ENCODE measurements around the gene CEACAM21. TPM values are rescaled to one million over a fixed set of nuclear protein-coding genes. Genes with fewer than 3 reads are reported as not detected.

CEACAM21 gene
- polyA plus RNA-seq, 2 of the 4 experiments (the other 2 are of a cell fraction): not detected

DNA sequence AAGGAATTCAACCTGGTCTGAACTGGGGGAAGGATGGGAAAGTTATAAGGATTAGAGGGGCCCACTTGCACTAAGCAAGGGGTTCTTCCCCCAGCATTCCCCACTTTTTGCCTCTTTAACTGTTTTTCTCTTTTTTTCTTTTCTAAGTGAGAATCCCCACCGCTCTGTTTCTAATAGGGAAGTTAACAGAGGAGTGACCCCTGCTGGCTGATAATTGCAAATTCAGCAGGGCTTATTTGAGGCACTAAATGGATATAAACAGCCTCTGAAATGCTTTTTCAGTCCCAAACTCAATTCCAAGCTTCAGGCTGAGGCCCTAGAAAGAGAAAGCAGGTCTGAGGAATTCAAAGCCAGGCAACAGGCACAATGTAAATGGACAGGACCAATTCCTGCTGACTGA is 38.2 kb upstream of the CEACAM21 start:
- FAIRE-seq: peak; percentile 86
- 13% methylated on average over 1 of the region's 1 CpG for WGBS (ENCODE audit: missing lambda C conversion rate)
- no peak overlapping the region for H3K27ac ChIP-seq

GRCh38 chr19:41540041-41540695 is 35.8 kb upstream of the CEACAM21 start:
- DNase-seq (ENCODE audit: low read depth in 1 of 2, low spot score in 1 of 2) (no peak), ATAC-seq (peak in 1 of 2 experiments; percentile 15; a peak in 1 of 6 replicates)

More for the DNA sequence above, 38.2 kb upstream of the CEACAM21 start:
- Histone ChIP-seq H3K4me1 (no peaks in the 10 kb centered on the region), H3K4me2 (no peak overlapping the region), H3K4me3 (no peak overlapping the region), H3K9me3 (peaks cover 6% of the 10 kb centered on the region; the same call in 1 of the 3 replicates)
- ATAC-seq (peak in 1 of 2 experiments; percentile 67; a peak in 3 of 6 replicates), DNase-seq (ENCODE audit: low read depth in 1 of 2, low spot score in 1 of 2) (peak in 1 of 2 experiments; percentile 52)
- ChIA-PET POLR2A (no interaction called here), CTCF (interaction anchor here (0.6 to 15.7 kb wide), 9 partner anchors 8 to 89 kb away, joined by 3 to 169 read pairs (median 17); no protein-coding TSS in a partner anchor)
- TF ChIP-seq HEYL (CRISPR knock-in tag; IDR thresholded peaks at IDR 0.05) (no peak), CBX2 (IDR thresholded peaks at IDR 0.05; ENCODE audit: borderline replicate concordance, low read depth) (no peak), POLR2AphosphoS2 (conservative IDR thresholded peaks at IDR 0.05; ENCODE audit: low read length) (no peak), HOXB13 (CRISPR knock-in tag; IDR thresholded peaks at IDR 0.05; ENCODE audit: low read depth) (no peak), SMC3 (IDR thresholded peaks at IDR 0.05) (peak; percentile 48; the same call in 2 of the 3 replicates), RARB (CRISPR knock-in tag; IDR thresholded peaks at IDR 0.05) (no peak), RAD21 (conservative IDR thresholded peaks at IDR 0.05 in 1 of 2, IDR thresholded peaks at IDR 0.05 in 1 of 2) (peak; percentile 47 to 81; a peak in 4 of 5 replicates)
- TF ChIP-seq, protein P1, sequence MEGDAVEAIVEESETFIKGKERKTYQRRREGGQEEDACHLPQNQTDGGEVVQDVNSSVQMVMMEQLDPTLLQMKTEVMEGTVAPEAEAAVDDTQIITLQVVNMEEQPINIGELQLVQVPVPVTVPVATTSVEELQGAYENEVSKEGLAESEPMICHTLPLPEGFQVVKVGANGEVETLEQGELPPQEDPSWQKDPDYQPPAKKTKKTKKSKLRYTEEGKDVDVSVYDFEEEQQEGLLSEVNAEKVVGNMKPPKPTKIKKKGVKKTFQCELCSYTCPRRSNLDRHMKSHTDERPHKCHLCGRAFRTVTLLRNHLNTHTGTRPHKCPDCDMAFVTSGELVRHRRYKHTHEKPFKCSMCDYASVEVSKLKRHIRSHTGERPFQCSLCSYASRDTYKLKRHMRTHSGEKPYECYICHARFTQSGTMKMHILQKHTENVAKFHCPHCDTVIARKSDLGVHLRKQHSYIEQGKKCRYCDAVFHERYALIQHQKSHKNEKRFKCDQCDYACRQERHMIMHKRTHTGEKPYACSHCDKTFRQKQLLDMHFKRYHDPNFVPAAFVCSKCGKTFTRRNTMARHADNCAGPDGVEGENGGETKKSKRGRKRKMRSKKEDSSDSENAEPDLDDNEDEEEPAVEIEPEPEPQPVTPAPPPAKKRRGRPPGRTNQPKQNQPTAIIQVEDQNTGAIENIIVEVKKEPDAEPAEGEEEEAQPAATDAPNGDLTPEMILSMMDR (IDR thresholded peaks at IDR 0.05): peak; percentile 58
- TF ChIP-seq, protein P2, sequence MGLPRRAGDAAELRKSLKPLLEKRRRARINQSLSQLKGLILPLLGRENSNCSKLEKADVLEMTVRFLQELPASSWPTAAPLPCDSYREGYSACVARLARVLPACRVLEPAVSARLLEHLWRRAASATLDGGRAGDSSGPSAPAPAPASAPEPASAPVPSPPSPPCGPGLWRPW (IDR thresholded peaks at IDR 0.05): no peak
- TF ChIP-seq, protein P3, sequence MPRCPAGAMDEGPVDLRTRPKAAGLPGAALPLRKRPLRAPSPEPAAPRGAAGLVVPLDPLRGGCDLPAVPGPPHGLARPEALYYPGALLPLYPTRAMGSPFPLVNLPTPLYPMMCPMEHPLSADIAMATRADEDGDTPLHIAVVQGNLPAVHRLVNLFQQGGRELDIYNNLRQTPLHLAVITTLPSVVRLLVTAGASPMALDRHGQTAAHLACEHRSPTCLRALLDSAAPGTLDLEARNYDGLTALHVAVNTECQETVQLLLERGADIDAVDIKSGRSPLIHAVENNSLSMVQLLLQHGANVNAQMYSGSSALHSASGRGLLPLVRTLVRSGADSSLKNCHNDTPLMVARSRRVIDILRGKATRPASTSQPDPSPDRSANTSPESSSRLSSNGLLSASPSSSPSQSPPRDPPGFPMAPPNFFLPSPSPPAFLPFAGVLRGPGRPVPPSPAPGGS (IDR thresholded peaks at IDR 0.05): no peak

More at GRCh38 chr19:41540041-41540695, 35.8 kb upstream of the CEACAM21 start:
- H3K4me3 ChIP-seq: no peak overlapping the region
- peaks cover 6% of the 10 kb centered on the region; the same call in 1 of the 3 replicates for H3K9me3 ChIP-seq
- CTCF ChIA-PET: interaction anchor here (0.6 to 15.7 kb wide), 10 partner anchors 9 to 296 kb away, joined by 3 to 169 read pairs (median 12); no protein-coding TSS in a partner anchor
- POLR2A ChIA-PET: no interaction called here
- H3K4me1 ChIP-seq: no peaks in the 10 kb centered on the region
- no peak overlapping the region for H3K4me2 ChIP-seq
- FAIRE-seq: no peak
- no peak overlapping the region for H3K27ac ChIP-seq
- WGBS (ENCODE audit: missing lambda C conversion rate): 22% methylated on average over 11 of the region's 11 CpGs
- TF ChIP-seq JUNB (IDR thresholded peaks at IDR 0.05) (no peak), MYC (IDR thresholded peaks at IDR 0.05; ENCODE audit: borderline replicate concordance, low read length) (no peak), ZFP36 (IDR thresholded peaks at IDR 0.05; ENCODE audit: borderline replicate concordance, partially characterized antibody) (no peak), CBX8 (IDR thresholded peaks at IDR 0.05) (no peak), EP300 (IDR thresholded peaks at IDR 0.05) (no peak), HEYL (CRISPR knock-in tag; IDR thresholded peaks at IDR 0.05) (no peak), EHMT2 (IDR thresholded peaks at IDR 0.05; ENCODE audit: low read depth) (no peak), KDM1A (IDR thresholded peaks at IDR 0.05; ENCODE audit: low read depth) (no peak), PBX3 (IDR thresholded peaks at IDR 0.05) (no peak), POLR2AphosphoS2 (conservative IDR thresholded peaks at IDR 0.05; ENCODE audit: low read length) (no peak)
- TF ChIP-seq, protein P4, sequence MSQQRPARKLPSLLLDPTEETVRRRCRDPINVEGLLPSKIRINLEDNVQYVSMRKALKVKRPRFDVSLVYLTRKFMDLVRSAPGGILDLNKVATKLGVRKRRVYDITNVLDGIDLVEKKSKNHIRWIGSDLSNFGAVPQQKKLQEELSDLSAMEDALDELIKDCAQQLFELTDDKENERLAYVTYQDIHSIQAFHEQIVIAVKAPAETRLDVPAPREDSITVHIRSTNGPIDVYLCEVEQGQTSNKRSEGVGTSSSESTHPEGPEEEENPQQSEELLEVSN (IDR thresholded peaks at IDR 0.05; ENCODE audit: borderline replicate concordance, low read depth): no peak
- TF ChIP-seq, protein P5, sequence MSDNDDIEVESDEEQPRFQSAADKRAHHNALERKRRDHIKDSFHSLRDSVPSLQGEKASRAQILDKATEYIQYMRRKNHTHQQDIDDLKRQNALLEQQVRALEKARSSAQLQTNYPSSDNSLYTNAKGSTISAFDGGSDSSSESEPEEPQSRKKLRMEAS (IDR thresholded peaks at IDR 0.05): no peak

All from A549 (cell line).